PC-3 (cell line): ENCODE data around the gene EEPD1.

Experiments
- CTCF ChIP-seq: fragments of 300-600 bp; sonication (generic); conservative IDR thresholded peaks from 2 replicates; pipeline ENCODE4 v1.5.1; 2017; ENCODE audit warnings: antibody characterized with exemption, low read depth, mild to moderate bottlenecking, low read length
- EZH2 ChIP-seq: fragments of 300-600 bp; sonication (generic); IDR thresholded peaks from one replicate; pipeline ENCODE4 v1.6.1; 2017; ENCODE audit warnings: antibody characterized with exemption, mild to moderate bottlenecking, low read length; ENCODE audit not compliant: unreplicated experiment
- EZH2phosphoT487 ChIP-seq: fragments of 300-600 bp; sonication (generic); IDR thresholded peaks from 2 replicates; pipeline ENCODE4 v1.6.1; 2018; ENCODE audit warnings: mild to moderate bottlenecking, antibody characterized with exemption, low read length, borderline replicate concordance

- TF ChIP-seq CTCF (no peak), EZH2phosphoT487 (no peak), EZH2 (no peak)
Measured at GRCh38 chr7:36316319-36316718, 163.3 kb downstream of the EEPD1 start.
